GM18520 (cell line): ENCODE measurements around the gene TNIP2.

ENCODE experiments used
- ATAC-seq: cut with Tn5 transposase; IDR thresholded peaks from one replicate; pipeline ENCODE4 v1.9.1; 2021; ENCODE audit not compliant: unreplicated experiment

TNIP2 gene

GRCh38 chr4:2722033-2722432 lies 34.1 kb downstream of the TNIP2 start:
- no peak for ATAC-seq

GRCh38 chr4:2721586-2721985 lies 34.5 kb downstream of the TNIP2 start:
- ATAC-seq = no peak

- ATAC-seq = no peak
Observed at GRCh38 chr4:2716236-2716635, 39.9 kb downstream of the TNIP2 start.

- no peak for ATAC-seq
Observed at GRCh38 chr4:2715426-2715825, 40.7 kb downstream of the TNIP2 start.

- no peak for ATAC-seq
Observed at GRCh38 chr4:2714918-2715317, 41.2 kb downstream of the TNIP2 start.

GRCh38 chr4:2714061-2714770 lies 41.9 kb downstream of the TNIP2 start:
- ATAC-seq = no peak

GRCh38 chr4:2713337-2713736 lies 42.8 kb downstream of the TNIP2 start:
- no peak for ATAC-seq

GRCh38 chr4:2712261-2712842 lies 43.8 kb downstream of the TNIP2 start:
- no peak for ATAC-seq

GRCh38 chr4:2702770-2703169 lies 53.4 kb downstream of the TNIP2 start:
- ATAC-seq = no peak

- no peak for ATAC-seq
Observed at GRCh38 chr4:2702361-2702760, 53.8 kb downstream of the TNIP2 start.

- no peak for ATAC-seq
Observed at GRCh38 chr4:2700031-2700430, 56.1 kb downstream of the TNIP2 start.

GRCh38 chr4:2699534-2699933 lies 56.6 kb downstream of the TNIP2 start:
- ATAC-seq = no peak

GRCh38 chr4:2698951-2699505 lies 57.1 kb downstream of the TNIP2 start:
- ATAC-seq = no peak

GRCh38 chr4:2698504-2698903 lies 57.6 kb downstream of the TNIP2 start:
- no peak for ATAC-seq

- ATAC-seq = no peak
Observed at GRCh38 chr4:2697995-2698414, 58.1 kb downstream of the TNIP2 start.

- ATAC-seq = peak; percentile 92
Observed at GRCh38 chr4:2696423-2696822, 59.7 kb downstream of the TNIP2 start.

- ATAC-seq = no peak
Observed at GRCh38 chr4:2695346-2696060, 60.6 kb downstream of the TNIP2 start.

GRCh38 chr4:2694691-2695090 lies 61.4 kb downstream of the TNIP2 start:
- no peak for ATAC-seq

GRCh38 chr4:2691952-2692435 lies 64.1 kb downstream of the TNIP2 start:
- ATAC-seq = no peak
